IPS-18a (cell line): ENCODE data around the gene ZNF564.
"Not testable (repeated sequence)": the region's sequence is repeated elsewhere in the genome, so short reads cannot be mapped to it uniquely, and the experiment has no call there.

ENCODE experiments used
- H3K27ac ChIP-seq: one replicate; pipeline ENCODE4 v1.5.1; 2013; ENCODE audit warnings: low read length
- H3K27me3 ChIP-seq: one replicate; pipeline ENCODE4 v1.6.1; 2013; ENCODE audit warnings: mild to moderate bottlenecking, low read length; ENCODE audit not compliant: control insufficient read depth, insufficient read depth
- H3K36me3 ChIP-seq: one replicate; pipeline ENCODE4 v1.6.1; 2013; ENCODE audit warnings: low read depth, low read length; ENCODE audit not compliant: control insufficient read depth
- H3K4me1 ChIP-seq: one replicate; pipeline ENCODE4 v1.6.1; 2013; ENCODE audit warnings: low read depth, low read length; ENCODE audit not compliant: control insufficient read depth
- H3K4me3 ChIP-seq: one replicate; pipeline ENCODE4 v1.5.1; 2013; ENCODE audit warnings: low read length
- H3K9ac ChIP-seq: one replicate; pipeline ENCODE4 v1.6.1; 2013; ENCODE audit warnings: mild to moderate bottlenecking, low read length, moderate library complexity
- H3K9me3 ChIP-seq: one replicate; pipeline ENCODE4 v1.6.1; 2013; ENCODE audit warnings: low read depth, low read length; ENCODE audit not compliant: control insufficient read depth

Gene ZNF564

DNA sequence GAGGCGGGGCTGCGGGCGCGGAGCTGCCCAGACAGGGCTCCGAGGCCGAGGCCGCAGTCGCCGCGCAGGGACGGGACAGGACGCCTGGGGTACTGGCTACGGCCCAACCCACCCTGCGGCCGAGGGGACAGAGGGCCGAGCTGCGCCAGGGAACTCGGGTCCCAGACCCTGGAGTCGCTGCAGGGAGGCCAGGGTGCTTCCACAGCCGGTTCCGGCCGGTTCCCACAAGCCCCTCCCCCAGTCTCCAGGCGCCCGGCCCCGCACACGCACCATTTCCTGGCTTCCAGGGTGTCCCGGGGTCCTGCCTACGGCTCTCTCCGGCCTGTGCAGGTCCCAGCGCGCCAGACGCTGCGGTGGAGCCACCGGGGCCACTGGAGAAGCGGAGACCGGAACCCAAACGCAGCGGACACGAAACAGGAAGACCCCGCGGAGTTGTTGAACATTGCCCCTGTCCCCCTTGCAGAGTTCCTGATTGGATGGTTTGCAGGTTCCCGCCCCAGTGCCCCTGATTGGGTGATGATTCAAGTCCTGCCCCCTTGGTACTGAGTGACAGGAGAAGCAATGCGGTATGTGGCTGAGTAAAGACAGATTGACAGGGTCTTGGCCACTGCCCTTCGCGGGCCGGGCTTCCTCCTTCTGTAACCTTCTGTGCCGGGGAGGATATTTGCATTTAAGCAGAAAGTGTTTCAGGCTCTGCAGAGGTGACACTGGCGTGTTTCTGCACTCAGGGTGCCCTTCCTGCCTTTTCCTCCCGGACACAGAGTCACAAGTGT is at the start of gene ZNF564:
ZNF564 (minus strand) TSS at position 423 of the 773 bp plus-strand sequence; CDS start at position 273, 150 bp downstream.
- Histone ChIP-seq H3K9ac (peak within 1 kb of the TSS; percentile 96), H3K4me3 (peak within 1 kb of the TSS; percentile 99), H3K36me3 (no peaks in the 10 kb centered on the region), H3K27me3 (no peaks in the 10 kb centered on the region), H3K4me1 (no peaks in the 10 kb centered on the region), H3K9me3 (no peaks in the 10 kb centered on the region), H3K27ac (peak within 1 kb of the TSS; percentile 79)

DNA sequence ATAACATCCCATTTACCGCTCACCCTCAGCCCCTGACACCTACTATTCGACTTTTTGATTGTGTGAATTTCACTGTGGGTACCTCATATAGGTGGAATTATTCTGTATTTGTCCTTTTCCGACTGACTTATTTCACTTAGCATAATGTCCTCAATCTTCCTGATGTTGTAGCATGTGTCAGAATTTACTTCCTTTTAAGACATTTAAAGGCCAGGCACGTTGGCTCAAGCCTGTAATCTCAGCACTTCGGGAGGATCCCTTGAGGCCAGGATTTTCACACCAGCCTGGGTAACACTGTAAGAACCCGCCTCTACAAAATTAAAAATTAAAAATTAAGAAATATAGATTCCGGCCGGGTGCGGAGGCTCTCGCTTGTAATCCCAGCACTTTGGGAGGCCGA is 46.3 kb upstream of the ZNF564 start:
- Histone ChIP-seq H3K9me3 (no peaks in the 10 kb centered on the region), H3K27ac (no peak overlapping the region), H3K36me3 (no peaks in the 10 kb centered on the region), H3K4me3 (no peak overlapping the region), H3K27me3 (no peaks in the 10 kb centered on the region), H3K4me1 (no peaks in the 10 kb centered on the region), H3K9ac (no peak overlapping the region)

DNA sequence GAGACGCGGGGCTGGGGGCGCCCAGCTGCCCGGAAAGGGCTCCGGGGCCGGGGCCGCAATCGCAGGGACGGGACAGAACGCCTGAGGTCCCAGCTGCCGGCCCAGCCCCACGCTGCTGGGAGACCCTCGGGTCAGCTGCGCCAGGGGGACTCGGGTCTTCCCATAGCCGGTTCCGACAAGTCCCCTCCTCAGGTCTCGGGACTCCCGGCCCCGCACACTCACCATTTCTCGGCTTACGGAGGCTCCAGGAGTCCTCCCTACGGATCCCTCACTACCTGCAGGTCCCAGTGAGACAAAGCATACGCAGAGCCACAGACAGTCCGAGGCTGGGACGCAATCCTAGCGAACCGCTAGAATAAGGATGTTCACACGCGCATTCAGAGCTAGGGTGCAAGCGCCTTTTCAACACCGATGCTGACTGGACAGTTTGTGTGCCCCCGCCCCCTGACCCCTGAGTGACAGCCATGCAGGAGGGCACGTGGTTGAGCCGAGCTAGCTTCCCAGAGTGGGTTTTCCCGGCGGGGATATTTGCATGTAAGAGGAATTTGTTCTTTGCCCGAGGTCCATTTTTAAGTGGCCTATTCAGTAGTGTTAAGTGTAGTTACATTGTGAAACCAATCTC is 45.8 kb upstream of the ZNF564 start:
- H3K4me1 ChIP-seq: no peaks in the 10 kb centered on the region
- no peak overlapping the region for H3K9ac ChIP-seq
- H3K9me3 ChIP-seq: no peaks in the 10 kb centered on the region
- no peaks in the 10 kb centered on the region for H3K27me3 ChIP-seq
- H3K27ac ChIP-seq: no peak overlapping the region
- no peaks in the 10 kb centered on the region for H3K36me3 ChIP-seq
- H3K4me3 ChIP-seq: no peak overlapping the region

DNA sequence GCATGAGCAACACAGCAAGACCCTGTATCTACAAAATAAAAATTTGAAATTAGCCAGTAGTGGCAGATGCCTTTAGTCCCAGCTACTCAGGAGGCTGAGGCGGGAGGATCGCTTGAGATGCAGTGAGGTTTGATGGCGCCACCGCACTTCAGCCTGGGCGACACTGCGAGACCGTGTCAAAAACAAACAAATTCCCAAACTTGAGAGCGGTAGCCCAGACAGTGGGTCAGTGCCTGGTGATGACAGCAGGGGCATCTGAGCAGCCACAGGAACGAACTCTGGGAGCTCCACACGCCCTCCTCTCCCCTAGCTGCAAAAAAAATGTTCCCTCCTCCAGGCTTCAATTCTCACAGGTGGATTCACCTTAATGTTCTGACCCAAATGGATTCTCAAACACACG is 45.2 kb upstream of the ZNF564 start:
- H3K9me3 ChIP-seq: no peaks in the 10 kb centered on the region
- H3K9ac ChIP-seq: no peak overlapping the region
- H3K27ac ChIP-seq: no peak overlapping the region
- no peaks in the 10 kb centered on the region for H3K36me3 ChIP-seq
- H3K27me3 ChIP-seq: no peaks in the 10 kb centered on the region
- no peak overlapping the region for H3K4me3 ChIP-seq
- no peaks in the 10 kb centered on the region for H3K4me1 ChIP-seq

DNA sequence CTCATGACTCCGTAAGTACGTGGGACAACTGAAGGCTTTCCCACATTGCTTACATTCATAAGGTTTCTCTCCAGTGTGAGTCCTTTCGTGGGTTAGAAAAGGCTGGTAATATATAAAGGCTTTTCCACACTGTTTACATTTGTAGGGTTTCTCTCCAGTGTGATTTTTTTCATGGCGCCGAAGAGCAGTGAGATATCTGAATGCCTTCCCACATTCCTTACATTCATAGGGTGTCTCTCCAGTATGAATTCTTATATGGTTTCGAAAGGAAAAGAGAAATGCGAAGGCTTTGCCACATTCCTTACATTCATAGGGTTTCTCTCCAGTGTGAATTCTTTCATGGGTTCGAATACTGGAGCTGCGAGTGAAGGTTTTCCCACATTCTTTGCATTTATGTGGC is 29.8 kb upstream of the ZNF564 start:
- peaks cover 20% of the 10 kb centered on the region for H3K36me3 ChIP-seq
- H3K9ac ChIP-seq: no peak overlapping the region
- H3K27me3 ChIP-seq: no peaks in the 10 kb centered on the region
- H3K9me3 ChIP-seq: peaks cover 21% of the 10 kb centered on the region
- no peak overlapping the region for H3K4me3 ChIP-seq
- no peak overlapping the region for H3K27ac ChIP-seq
- no peaks in the 10 kb centered on the region for H3K4me1 ChIP-seq

DNA sequence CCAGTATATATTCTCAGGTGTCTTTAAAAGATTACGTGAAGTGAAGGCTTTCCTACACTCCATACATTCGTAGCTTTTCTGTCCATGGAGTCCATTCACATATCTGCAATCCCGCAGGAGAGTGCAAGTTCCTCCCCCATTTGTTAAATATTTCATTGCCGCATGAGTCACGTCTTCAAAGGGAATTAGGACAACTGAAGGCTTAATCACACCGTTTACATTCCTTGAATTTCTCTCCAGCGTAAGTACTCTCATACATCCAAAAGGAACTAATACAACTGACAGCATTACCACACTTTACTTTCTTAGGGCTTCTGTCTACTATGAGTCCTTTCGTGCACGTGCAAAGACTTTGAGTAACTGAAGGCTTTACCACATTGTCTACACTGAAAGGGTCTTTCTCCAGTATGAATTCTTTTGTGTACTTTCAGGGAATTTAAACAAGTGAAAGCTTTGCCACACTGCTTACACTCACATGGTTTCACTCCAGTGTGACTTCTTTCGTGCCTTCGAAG is 29.0 kb upstream of the ZNF564 start:
- no peak overlapping the region for H3K9ac ChIP-seq
- H3K4me1 ChIP-seq: no peaks in the 10 kb centered on the region
- no peak overlapping the region for H3K27ac ChIP-seq
- H3K27me3 ChIP-seq: no peaks in the 10 kb centered on the region
- H3K36me3 ChIP-seq: peaks cover 20% of the 10 kb centered on the region
- H3K4me3 ChIP-seq: no peak overlapping the region
- H3K9me3 ChIP-seq: peaks cover 21% of the 10 kb centered on the region

DNA sequence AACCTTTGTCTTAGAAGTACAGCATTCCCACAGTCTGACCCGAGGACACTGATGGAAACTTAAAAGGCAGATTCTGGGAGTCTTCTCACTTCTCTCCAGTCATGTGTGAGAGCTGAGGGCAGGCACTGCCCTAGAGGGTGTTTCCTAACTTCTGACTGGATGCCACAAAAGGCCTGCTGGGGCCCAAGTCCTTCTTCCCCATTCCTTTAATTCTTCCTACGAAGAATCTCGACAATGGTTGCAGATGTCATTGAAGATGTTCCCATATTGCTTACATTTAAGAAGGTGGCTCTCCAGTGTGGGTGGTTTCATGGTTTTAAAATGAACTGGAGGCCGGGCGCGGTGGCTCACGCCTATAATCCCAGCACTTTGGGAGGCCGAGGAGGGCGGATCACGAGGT is 27.4 kb upstream of the ZNF564 start:
- H3K9ac ChIP-seq: no peak overlapping the region
- no peak overlapping the region for H3K27ac ChIP-seq
- no peaks in the 10 kb centered on the region for H3K27me3 ChIP-seq
- peaks cover 21% of the 10 kb centered on the region for H3K9me3 ChIP-seq
- H3K36me3 ChIP-seq: peaks cover 20% of the 10 kb centered on the region
- H3K4me1 ChIP-seq: no peaks in the 10 kb centered on the region
- H3K4me3 ChIP-seq: no peak overlapping the region

DNA sequence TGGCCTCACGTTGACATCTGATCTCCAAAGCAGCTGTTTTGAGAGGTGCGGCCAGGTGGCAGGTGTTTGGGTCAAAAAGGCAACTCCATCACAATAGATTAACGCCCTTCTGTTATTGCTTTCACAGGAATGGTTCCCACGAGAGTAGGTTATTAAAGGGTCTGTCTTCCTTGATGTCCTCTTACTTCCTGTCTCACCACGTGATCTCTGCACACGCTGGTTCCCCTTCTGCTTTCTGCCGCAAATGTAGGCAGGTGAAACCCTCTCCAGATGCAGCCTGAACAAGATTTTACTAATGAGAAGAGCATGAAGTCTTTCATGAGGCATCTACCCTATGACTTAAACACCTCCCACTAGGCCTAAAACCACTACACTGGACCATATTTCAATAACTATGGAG is 22.8 kb upstream of the ZNF564 start:
- Histone ChIP-seq H3K27me3 (no peaks in the 10 kb centered on the region), H3K36me3 (peaks cover 3% of the 10 kb centered on the region), H3K4me1 (peaks cover 5% of the 10 kb centered on the region), H3K9me3 (no peaks in the 10 kb centered on the region), H3K27ac (no peak overlapping the region), H3K9ac (no peak overlapping the region), H3K4me3 (no peak overlapping the region)

DNA sequence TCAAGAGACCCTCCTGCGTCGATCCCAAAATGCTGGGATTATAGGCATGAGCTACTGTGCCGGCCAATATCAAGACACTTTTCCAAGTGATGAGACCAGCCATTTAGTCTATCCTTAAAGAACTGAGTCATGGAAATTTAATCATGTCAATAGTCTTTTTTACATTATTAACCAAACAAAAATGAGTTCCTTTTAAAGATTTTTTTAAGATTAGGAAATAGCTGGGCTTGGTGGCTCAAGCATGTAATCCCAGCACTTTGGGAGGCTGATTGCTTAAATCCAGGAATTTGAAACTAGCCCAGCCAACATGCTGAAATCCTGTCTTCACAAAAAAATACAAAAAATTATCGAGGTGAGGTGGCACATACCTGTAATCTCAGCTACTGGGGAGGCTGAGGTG is 16.7 kb upstream of the ZNF564 start:
- Histone ChIP-seq H3K9ac (no peak overlapping the region), H3K9me3 (no peaks in the 10 kb centered on the region), H3K4me1 (peaks cover 5% of the 10 kb centered on the region), H3K36me3 (no peaks in the 10 kb centered on the region), H3K27me3 (no peaks in the 10 kb centered on the region), H3K27ac (no peak overlapping the region), H3K4me3 (no peak overlapping the region)

DNA sequence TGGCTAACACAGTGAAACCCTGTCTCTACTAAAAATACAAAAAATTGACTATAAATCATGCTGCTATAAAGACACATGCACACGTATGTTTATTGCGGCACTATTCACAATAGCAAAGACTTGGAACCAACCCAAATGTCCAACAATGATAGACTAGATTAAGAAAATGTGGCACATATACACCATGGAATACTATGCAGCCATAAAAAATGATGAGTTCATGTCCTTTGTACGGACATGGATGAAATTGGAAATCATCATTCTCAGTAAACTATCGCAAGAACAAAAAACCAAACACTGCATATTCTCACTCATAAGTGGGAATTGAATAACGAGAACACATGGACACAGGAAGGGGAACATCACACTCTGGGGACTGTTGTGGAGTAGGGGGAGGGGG is 15.1 kb upstream of the ZNF564 start:
- not testable (repeated sequence) for H3K36me3 ChIP-seq

DNA sequence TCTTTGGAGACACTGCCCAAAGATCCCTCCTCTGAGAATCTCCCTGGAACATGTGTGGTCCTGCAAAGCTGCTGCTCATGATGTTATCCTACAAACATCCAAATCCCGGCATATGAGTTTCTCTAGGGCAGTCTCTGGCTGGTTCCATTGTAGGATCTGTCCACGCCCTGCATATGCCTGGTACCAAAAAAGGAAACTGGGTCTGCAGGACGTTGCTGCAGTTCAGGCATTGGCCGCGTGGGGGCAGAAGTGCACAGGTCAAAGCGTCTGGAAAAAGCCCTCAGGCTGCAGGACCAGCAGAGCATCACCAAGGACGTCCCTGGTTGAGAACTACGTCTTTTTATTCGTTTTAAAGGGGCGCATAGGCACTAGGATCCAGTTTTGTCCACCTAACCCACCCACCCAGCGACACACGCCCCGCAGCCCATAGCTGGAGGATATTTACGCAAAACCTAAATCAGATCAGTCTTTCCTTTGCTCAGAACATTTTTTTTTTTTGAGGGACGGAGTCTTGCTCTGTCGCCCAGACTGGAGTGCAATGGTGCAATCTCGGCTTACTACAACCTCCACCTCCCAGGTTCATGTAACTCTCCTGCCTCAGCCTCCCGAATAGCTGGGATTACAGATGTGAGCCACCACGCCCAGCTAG is 12.9 kb upstream of the ZNF564 start:
- Histone ChIP-seq H3K4me3 (no peak overlapping the region), H3K4me1 (no peaks in the 10 kb centered on the region), H3K27ac (no peak overlapping the region), H3K27me3 (no peaks in the 10 kb centered on the region), H3K9ac (no peak overlapping the region), H3K36me3 (no peaks in the 10 kb centered on the region), H3K9me3 (no peaks in the 10 kb centered on the region)

More for the DNA sequence above, 15.1 kb upstream of the ZNF564 start:
- H3K9ac ChIP-seq, H3K4me3 ChIP-seq, H3K4me1 ChIP-seq, H3K27ac ChIP-seq, H3K9me3 ChIP-seq, H3K27me3 ChIP-seq: not testable (repeated sequence)
